Spleen (tissue), 7 donors: ENCODE data around the gene TRAPPC14.

ENCODE experiments used
- CTCF ChIP-seq, 11 experiments: fragments of 200-600 bp in 7 of 11; fragments of 450-650 bp in 4 of 11; sonication (generic) in 4 of 11; IDR thresholded peaks in 8 of 11; conservative IDR thresholded peaks in 3 of 11; 1 replicate in 7 of 11; 2 replicates in 4 of 11; pipeline versions ENCODE4 v1.4.0 to v1.8.0; 2016 to 2021; ENCODE audit warnings: antibody characterized with exemption in 11 of 11, inconsistent platforms in 4 of 11, mild to moderate bottlenecking in 1 of 11
- POLR2A ChIP-seq, 3 donors: fragments of 450-650 bp; IDR thresholded peaks; one replicate each; pipeline ENCODE4 v1.5.1; 2017; ENCODE audit warnings: antibody characterized with exemption in 3 of 3, mild to moderate bottlenecking in 1 of 3
- donor health status: DM: no; HTN: no; CAD: no; lungs with moderate emphysema.
- donor health status: DM: no; HTN: no; CAD: no.
- donor health status: DM: no; HTN: no; CAD: no.

- TF ChIP-seq CTCF (IDR thresholded peaks at IDR 0.05 in 8 of 11, conservative IDR thresholded peaks at IDR 0.05 in 3 of 11) (no peak), POLR2A (IDR thresholded peaks at IDR 0.05) (no peak)
These were observed 7.9 kb upstream of the TRAPPC14 start for GRCh38 chr7:100166317-100166940.
